ENCODE data around the gene TTBK2.
"Not testable (repeated sequence)": the region's sequence is repeated elsewhere in the genome, so short reads cannot be mapped to it uniquely, and the experiment has no call there.

TTBK2 gene

GRCh38 chr15:42920519-42921341, at the start of gene TTBK2:
Gene TTBK2, minus strand, starts transcription at chr15:42920778. Its CDS starts 42,161 bp downstream, at chr15:42878617.
- DNase-seq: peak; percentile 98 to 99 (median 99)

- DNase-seq: no peak
Measured at GRCh38 chr15:42964476-42964875, 43.9 kb upstream of the TTBK2 start.

- no peak for DNase-seq
Measured at GRCh38 chr15:42955518-42955917, 34.9 kb upstream of the TTBK2 start.

- DNase-seq: no peak
Measured at GRCh38 chr15:42954291-42954690, 33.7 kb upstream of the TTBK2 start.

- DNase-seq: not testable (repeated sequence)
Measured at GRCh38 chr15:42948898-42949297, 28.3 kb upstream of the TTBK2 start.

- DNase-seq: no peak
Measured at GRCh38 chr15:42940527-42940926, 19.9 kb upstream of the TTBK2 start.

- no peak for DNase-seq
Measured at GRCh38 chr15:42939841-42940240, 19.3 kb upstream of the TTBK2 start.

GRCh38 chr15:42937143-42937542, 16.6 kb upstream of the TTBK2 start:
- DNase-seq: no peak

GRCh38 chr15:42933886-42934667, 13.5 kb upstream of the TTBK2 start:
- no peak for DNase-seq

GRCh38 chr15:42932833-42933515, 12.4 kb upstream of the TTBK2 start:
- no peak for DNase-seq

- DNase-seq: no peak
Measured at GRCh38 chr15:42931702-42932486, 11.3 kb upstream of the TTBK2 start.

GRCh38 chr15:42929306-42929848, 8.8 kb upstream of the TTBK2 start:
- no peak for DNase-seq

- DNase-seq: peak in 1 of 3 donors; percentile 20
Measured at GRCh38 chr15:42921342-42921731, 759 bp upstream of the TTBK2 start.

GRCh38 chr15:42919799-42920518, 619 bp downstream of the TTBK2 start:
- DNase-seq: peak; percentile 67 to 73 (median 67)

- peak in 1 of 3 donors; percentile 4 for DNase-seq
Measured at GRCh38 chr15:42919308-42919707, 1.3 kb downstream of the TTBK2 start.

- no peak for DNase-seq
Measured at GRCh38 chr15:42918047-42918446, 2.5 kb downstream of the TTBK2 start.

- peak in 2 of 3 donors; percentile 45 to 54 for DNase-seq
Measured at GRCh38 chr15:42915654-42916315, 4.8 kb downstream of the TTBK2 start.

- DNase-seq: peak in 1 of 3 donors; percentile 8
Measured at GRCh38 chr15:42914728-42915497, 5.7 kb downstream of the TTBK2 start.

- DNase-seq: no peak
Measured at GRCh38 chr15:42911058-42911592, 9.5 kb downstream of the TTBK2 start.

GRCh38 chr15:42908538-42908937, 12.0 kb downstream of the TTBK2 start:
- no peak for DNase-seq

Measured in suppressor macrophage treated with lipopolysaccharide for 1 hour (primary cell).